ENCODE results near the gene AKR1C2.
"Not testable (repeated sequence)": the region's sequence is repeated elsewhere in the genome, so short reads cannot be mapped to it uniquely, and the experiment has no call there.

- TF ChIP-seq CTCF (conservative IDR thresholded peaks at IDR 0.05; ENCODE audit: low read depth, low read length); EZH2 (IDR thresholded peaks at IDR 0.05; ENCODE audit: borderline replicate concordance, low read depth, low read length, poor library complexity, severe bottlenecking): not testable (repeated sequence)
Measured at GRCh38 chr10:4973294-4973693, 30.4 kb downstream of the AKR1C2 start.
